HG02678 (cell line): ENCODE measurements around the gene CD48.
"Not testable (repeated sequence)": the region's sequence is repeated elsewhere in the genome, so short reads cannot be mapped to it uniquely, and the experiment has no call there.

Experiments
- ATAC-seq: cut with Tn5 transposase; IDR thresholded peaks from one replicate; pipeline ENCODE4 v1.9.1; 2021; ENCODE audit warnings: mild to moderate bottlenecking, moderate library complexity; ENCODE audit not compliant: unreplicated experiment

CD48 gene

DNA sequence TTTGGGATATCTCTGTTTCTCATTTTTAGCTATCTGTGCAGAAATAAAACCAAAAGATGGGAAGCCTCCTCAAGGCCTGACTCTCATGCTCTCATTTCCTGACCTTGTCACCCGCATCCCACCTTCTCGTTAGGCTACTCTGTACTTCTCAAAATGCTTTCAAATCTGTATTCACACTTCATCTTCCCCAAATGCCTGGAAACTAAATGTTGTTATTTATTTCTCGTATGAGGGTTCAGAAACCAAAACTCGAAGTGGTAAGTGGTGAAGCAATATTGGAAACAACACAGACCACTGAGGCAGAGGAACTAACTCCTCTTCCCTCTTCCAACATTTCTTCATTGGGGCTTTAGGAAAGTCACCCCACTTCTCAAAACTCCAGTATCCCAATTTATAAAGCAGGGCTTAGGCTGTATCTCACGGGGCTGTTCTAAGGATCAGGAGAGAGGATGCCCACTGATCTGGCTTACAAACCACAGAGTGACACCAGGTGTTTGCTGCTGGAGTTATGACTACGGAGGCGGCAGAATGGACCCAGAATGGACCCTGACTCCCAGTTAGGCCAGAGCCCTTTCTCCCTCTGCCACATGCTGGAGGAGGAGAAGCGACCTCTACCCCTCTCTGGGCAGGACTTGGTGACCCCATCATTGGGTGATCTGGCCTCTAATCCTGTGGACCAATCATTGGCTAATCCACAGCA is 31.0 kb upstream of the CD48 start:
- no peak for ATAC-seq

DNA sequence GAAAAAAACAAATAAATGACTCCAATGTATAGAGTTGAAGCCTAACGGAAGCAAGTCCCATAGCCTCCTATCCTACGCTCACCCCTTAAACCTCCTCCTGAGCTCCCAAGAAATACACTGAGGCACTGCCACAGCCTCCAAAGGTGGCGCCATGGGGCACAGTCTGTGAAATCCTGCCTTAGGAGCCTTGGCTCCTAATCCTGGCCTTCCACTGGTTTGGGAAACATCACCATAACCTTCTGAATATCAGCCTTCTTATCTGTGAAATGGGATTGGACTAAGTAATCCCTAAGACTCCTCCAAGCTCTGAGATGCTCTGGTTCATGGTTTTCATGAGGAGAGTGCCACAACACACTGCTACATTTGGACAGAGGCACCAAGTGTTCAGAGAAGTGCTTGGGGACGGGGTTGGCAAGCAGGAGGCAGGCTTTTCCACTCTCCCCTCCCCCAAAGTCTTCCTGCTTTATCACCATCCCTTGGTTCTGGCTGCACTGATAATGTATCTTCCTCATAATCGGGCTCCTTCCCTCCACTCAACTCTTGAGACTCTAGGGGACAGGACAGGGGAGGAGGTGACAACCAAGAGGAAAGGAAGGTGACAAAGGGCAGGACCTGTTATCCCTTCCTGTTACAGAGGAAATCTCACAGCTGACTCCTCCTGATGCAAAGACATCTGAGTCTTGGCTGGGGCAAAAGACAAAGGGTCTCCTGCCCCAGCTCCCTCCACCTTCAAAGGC is 30.2 kb upstream of the CD48 start:
- no peak for ATAC-seq

DNA sequence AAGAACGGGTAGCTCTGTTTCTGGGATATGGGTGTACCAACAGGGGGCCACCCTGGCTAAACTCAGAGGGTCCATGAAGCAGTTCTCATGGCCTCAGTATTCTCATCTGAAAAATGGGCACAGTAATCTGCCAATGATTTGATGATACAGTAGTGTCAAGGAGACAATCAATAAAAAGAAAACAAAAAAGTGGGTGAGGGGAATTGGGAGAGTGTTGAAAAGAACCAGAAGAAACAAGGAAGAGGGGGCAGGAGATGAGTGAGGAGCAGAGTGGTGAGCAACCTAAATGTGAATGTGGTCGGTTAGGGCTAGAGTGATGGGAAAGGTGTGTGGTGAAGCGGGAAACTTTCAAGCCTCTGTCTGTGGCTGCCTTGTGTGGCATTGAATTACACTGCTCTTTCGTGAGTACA is 29.5 kb upstream of the CD48 start:
- ATAC-seq = no peak

- ATAC-seq = peak; percentile 32
Observed at GRCh38 chr1:160740133-160740688, 28.6 kb upstream of the CD48 start.

- peak; percentile 61 for ATAC-seq
Observed at GRCh38 chr1:160739098-160739511, 27.5 kb upstream of the CD48 start, which contains the start of gene SLAMF7. Gene SLAMF7, plus strand, starts transcription at chr1:160739247. Its CDS starts 55 bp downstream, at chr1:160739302.

GRCh38 chr1:160738271-160738670 is 26.6 kb upstream of the CD48 start:
- no peak for ATAC-seq

GRCh38 chr1:160734301-160734700 is 22.7 kb upstream of the CD48 start:
- ATAC-seq = no peak

DNA sequence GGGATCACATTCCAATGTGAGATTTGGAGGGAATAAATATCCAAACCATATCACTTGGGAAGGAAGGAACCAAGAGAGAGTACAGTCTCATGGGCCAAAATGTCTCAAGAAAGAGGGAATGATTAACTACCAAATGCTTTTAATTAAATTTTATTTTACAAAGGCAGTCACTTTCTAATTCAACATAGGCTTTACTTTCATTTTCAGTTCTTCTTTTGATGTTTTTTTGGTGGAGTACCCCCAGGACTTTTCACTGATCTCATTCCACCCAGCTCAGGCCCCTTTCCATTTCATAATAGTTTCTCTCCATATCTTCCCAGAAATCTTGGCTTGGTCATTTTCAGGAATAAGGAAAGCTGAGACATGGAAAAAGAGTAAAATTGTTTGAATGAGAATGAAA is 22.3 kb upstream of the CD48 start:
- ATAC-seq = no peak

DNA sequence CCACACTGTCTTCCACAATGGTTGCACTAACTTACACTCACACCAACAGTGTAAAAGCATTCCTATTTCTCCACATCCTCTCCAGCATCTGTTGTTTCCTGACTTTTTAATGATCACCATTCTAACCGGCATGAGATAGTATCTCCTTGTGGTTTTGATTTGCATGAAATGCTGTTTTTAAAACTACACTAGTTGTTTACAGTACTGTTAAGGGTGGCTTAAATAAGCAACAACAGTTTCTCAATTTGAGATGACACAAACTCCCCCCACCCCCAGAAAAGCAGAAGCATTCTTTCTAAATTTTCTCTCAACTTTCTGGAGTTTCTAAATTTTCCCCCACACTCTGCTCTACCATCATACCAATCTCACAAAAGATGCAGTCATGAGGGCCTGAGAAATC is 20.4 kb upstream of the CD48 start:
- ATAC-seq = peak; percentile 66

DNA sequence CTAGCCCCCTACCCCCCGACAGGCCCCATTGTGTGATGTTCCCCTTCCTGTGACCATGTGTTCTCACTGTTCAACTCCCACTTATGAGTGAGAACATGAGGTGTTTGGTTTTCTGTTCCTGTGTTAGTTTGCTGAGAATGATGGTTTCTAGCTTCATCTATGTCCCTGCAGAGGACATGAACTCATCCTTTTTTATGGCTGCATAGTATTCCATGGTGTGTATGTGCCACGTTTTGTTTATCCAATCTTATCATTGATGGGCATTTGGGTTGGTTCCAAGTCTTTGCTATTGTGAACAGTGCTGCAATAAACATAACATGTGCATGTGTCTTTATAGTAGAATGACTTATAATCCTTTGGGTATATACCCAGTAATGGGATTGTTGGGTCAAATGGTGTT is 19.9 kb upstream of the CD48 start:
- ATAC-seq = not testable (repeated sequence)

GRCh38 chr1:160727316-160727640 is 15.7 kb upstream of the CD48 start:
- ATAC-seq = no peak

GRCh38 chr1:160726498-160727315 is 15.1 kb upstream of the CD48 start:
- ATAC-seq = peak; percentile 58

- peak; percentile 14 for ATAC-seq
Observed at GRCh38 chr1:160726114-160726497, 14.5 kb upstream of the CD48 start.

DNA sequence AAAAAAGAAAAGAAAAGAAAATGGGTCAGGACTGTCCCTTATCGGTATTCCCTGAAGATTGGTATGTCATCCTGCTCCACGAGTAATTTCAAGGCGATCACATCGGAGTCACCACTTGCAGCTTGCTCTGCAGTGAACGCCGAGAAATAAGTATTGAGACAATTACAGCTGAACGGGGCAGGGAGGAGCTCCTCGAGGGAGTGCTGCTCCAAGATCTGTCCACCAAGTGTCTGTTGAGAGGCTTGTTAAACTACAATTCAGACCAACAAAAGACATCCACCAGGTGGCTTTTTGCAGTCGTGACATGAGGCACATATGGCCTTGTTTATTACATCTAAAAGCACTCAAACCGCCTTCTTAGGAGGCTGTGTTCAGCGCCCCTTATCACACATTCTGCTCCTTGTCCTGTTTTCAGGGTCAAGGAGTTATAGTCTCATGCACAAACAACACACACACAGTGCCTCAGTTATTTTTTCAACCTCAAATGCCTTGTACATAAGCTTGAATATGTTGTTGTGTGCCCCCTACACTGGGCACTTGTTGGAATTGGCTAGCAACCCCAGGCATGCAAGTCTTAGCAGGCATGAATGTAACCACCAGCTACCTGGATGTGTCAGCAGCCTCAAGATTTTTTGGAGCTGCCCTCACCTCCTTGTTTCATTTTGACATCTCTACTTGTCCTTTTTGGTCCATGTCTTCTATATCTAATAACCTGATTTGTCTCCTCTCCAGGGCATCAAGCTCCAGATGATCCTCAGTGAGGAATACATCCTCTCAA is 13.0 kb upstream of the CD48 start:
- no peak for ATAC-seq

DNA sequence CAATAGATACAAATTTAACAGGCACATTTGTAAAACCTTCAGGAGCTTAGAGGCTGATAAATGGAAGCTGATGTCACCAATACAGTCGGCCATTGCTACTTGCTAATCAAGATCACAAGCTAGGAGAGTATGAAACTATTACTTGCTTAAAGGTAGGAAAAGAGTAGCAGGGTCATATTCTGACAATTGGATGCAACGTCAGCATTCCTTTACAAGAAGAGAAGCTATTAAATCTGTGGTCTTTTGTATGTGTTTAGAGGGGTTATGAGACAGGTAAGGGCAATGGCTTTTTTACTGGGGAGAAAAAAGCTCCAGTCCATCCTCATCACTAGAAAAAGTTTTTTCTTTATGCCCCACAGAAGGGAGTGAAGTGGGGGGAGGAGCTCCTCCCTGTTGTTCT is 11.7 kb upstream of the CD48 start:
- ATAC-seq = no peak

DNA sequence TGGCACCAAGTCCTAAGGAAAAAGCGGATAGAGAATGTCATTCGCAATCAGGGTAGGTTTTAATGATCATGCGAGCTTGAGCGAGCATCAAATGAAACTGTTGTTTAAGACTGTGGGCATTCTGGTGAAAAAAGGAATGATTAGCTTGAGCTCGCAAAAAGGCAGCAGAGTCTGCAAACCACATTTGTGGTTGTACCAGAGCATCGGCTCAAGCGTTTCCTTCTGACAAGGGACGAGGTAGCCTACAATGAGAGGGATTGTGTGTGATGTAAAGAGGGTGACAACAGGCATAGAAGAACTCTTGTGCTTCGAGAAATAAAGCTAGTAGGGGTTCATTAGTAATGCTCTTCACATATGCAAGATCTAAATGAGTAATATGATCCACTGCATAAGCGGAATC is 11.1 kb upstream of the CD48 start:
- no peak for ATAC-seq

DNA sequence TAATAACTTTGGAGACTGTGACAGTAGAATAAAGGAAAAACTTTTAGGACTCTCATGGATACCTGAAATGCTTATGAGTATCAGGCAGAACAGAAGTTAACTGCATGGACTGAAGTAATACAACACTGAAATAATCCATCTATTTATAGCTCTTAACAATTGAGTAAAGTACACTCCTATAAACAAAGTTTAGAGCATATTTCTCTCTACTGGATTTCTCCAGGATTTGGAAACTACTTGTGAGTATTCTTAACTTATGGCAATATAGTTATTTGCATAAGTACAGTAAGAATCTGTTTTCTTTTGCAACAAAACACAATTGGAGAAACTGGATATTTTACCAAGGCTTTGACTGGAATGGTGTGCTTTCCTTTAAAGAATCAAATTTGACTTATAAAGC is 9.9 kb upstream of the CD48 start:
- no peak for ATAC-seq

- no peak for ATAC-seq
Observed at GRCh38 chr1:160720356-160721085, 8.9 kb upstream of the CD48 start.

- no peak for ATAC-seq
Observed at GRCh38 chr1:160718210-160718609, 6.6 kb upstream of the CD48 start.

- ATAC-seq = no peak
Observed at GRCh38 chr1:160717306-160717705, 5.7 kb upstream of the CD48 start.
